SK-N-SH (cell line): ENCODE data around the gene PCED1B. TPM values are rescaled to one million over a fixed set of nuclear protein-coding genes. Genes with fewer than 3 reads are reported as not detected.

ENCODE experiments used
- CTCF ChIA-PET: fragments of 300-600, 350-600 bp; formaldehyde crosslinking; extraction: SDS; loops from one replicate; lab custom pipeline; 2021; lab: Yijun Ruan, JAX
- POLR2A ChIA-PET: fragments of 350-600 bp; sonication (Branson Sonifier 250); formaldehyde crosslinking; extraction: SDS; loops from one replicate; lab custom pipeline; 2020; ENCODE audit warnings: antibody characterized with exemption, inconsistent platforms; lab: Yijun Ruan, JAX
- DNase-seq: peaks from one replicate; pipeline ENCODE4 v3.0.0; 2012
- H2AFZ ChIP-seq: fragments of 200-600 bp; sonication (generic); 2 replicates; pipeline ENCODE4 v1.8.1; 2016; ENCODE audit warnings: antibody characterized with exemption, mild to moderate bottlenecking, low read depth
- H3F3A ChIP-seq: fragments of 200-600 bp; sonication (generic); replicated peaks from 2 replicates; pipeline ENCODE3; 2016; ENCODE audit warnings: antibody characterized with exemption, mild to moderate bottlenecking; ENCODE audit not compliant: insufficient read depth
- H3K27ac ChIP-seq, 2 experiments: fragments of 200-500 bp in 1 of 2; fragments of 200-600 bp in 1 of 2; sonication (Bioruptor generic) in 1 of 2; sonication (generic), shearing (Covaris generic) in 1 of 2; 2 replicates each; pipeline versions ENCODE4 v1.5.1 to v1.6.1; 2014 to 2016; ENCODE audit warnings: low read depth in 2 of 2, inconsistent platforms in 1 of 2, low read length in 1 of 2, mild to moderate bottlenecking in 1 of 2, mixed read lengths in 1 of 2
- H3K27me3 ChIP-seq: fragments of 200-600 bp; sonication (generic), shearing (Covaris generic); 2 replicates; pipeline ENCODE4 v1.6.1; 2016; ENCODE audit warnings: mixed run types; ENCODE audit not compliant: insufficient read depth
- H3K36me3 ChIP-seq, 2 experiments: fragments of 200-500 bp in 1 of 2; fragments of 200-600 bp in 1 of 2; sonication (Bioruptor generic) in 1 of 2; sonication (generic) in 1 of 2; replicated peaks in 1 of 2; 2 replicates each; pipeline versions ENCODE3 to v1.5.1; 2014 to 2016; ENCODE audit warnings: low read length in 1 of 2, mild to moderate bottlenecking in 1 of 2; ENCODE audit not compliant: insufficient read depth in 2 of 2, control insufficient read depth in 1 of 2
- H3K4me1 ChIP-seq, 2 experiments: fragments of 200-500 bp in 1 of 2; fragments of 200-600 bp in 1 of 2; sonication (Bioruptor generic) in 1 of 2; sonication (generic), shearing (Covaris generic) in 1 of 2; 2 replicates each; pipeline versions ENCODE4 v1.5.1 to v1.6.1; 2014 to 2016; ENCODE audit warnings: low read depth in 1 of 2, low read length in 1 of 2, mixed run types in 1 of 2; ENCODE audit not compliant: insufficient read depth in 2 of 2, control insufficient read depth in 1 of 2
- H3K4me2 ChIP-seq: fragments of 200-600 bp; sonication (generic), shearing (Covaris generic); 2 replicates; pipeline ENCODE4 v1.6.1; 2017; ENCODE audit warnings: mixed run types
- H3K4me3 ChIP-seq, 2 experiments: fragments of 200-500 bp in 1 of 2; fragments of 200-600 bp in 1 of 2; sonication (Bioruptor generic) in 1 of 2; sonication (generic), shearing (Covaris generic) in 1 of 2; 2 replicates each; pipeline versions ENCODE4 v1.5.1 to v1.8.1; 2014 to 2016; ENCODE audit warnings: low read depth in 2 of 2, inconsistent platforms in 1 of 2, low read length in 1 of 2, mild to moderate bottlenecking in 1 of 2, mixed read lengths in 1 of 2, moderate library complexity in 1 of 2
- H3K79me2 ChIP-seq: fragments of 200-600 bp; sonication (generic); 2 replicates; pipeline ENCODE4 v1.8.1; 2017; ENCODE audit warnings: mild to moderate bottlenecking; ENCODE audit not compliant: insufficient read depth
- H3K9ac ChIP-seq: fragments of 200-600 bp; sonication (generic); 2 replicates; pipeline ENCODE4 v1.6.1; 2017; ENCODE audit warnings: mixed run types
- H3K9me2 ChIP-seq: fragments of 200-600 bp; sonication (generic); 2 replicates; pipeline ENCODE4 v1.6.1; 2017; ENCODE audit warnings: mixed run types
- H3K9me3 ChIP-seq: fragments of 200-600 bp; sonication (generic); 2 replicates; pipeline ENCODE4 v1.6.1; 2017; ENCODE audit warnings: mixed run types, mild to moderate bottlenecking, moderate library complexity
- H4K20me1 ChIP-seq: fragments of 200-600 bp; sonication (generic); 2 replicates; pipeline ENCODE4 v1.6.1; 2017; ENCODE audit warnings: mild to moderate bottlenecking, mixed run types; ENCODE audit not compliant: insufficient read depth
- CTCF ChIP-seq: fragments of 200-600 bp; sonication (generic); IDR thresholded peaks from 2 replicates; pipeline ENCODE4 v1.6.1; 2017; ENCODE audit warnings: antibody characterized with exemption, mild to moderate bottlenecking, moderate library complexity
- FOXJ3 ChIP-seq: sonication (generic); formaldehyde crosslinking; IDR thresholded peaks from 2 replicates; pipeline ENCODE4 v1.5.1; 2020; ENCODE audit warnings: mild to moderate bottlenecking, missing genetic modification reagents
- GATA2 ChIP-seq: sonication (generic); formaldehyde crosslinking; IDR thresholded peaks from 2 replicates; pipeline ENCODE4 v1.5.0; 2020; ENCODE audit warnings: mild to moderate bottlenecking, missing genetic modification reagents
- MAX ChIP-seq: IDR thresholded peaks from 2 replicates; pipeline ENCODE4 v1.4.0; 2012; ENCODE audit warnings: low read depth
- MEF2A ChIP-seq: IDR thresholded peaks from 2 replicates; pipeline ENCODE4 v1.4.0; 2012; ENCODE audit warnings: low read depth, borderline replicate concordance
- MXI1 ChIP-seq: IDR thresholded peaks from 2 replicates; pipeline ENCODE4 v1.6.1; 2012; ENCODE audit warnings: mild to moderate bottlenecking, low read depth, low read length, improper control_type of control experiment
- NFIC ChIP-seq: IDR thresholded peaks from 2 replicates; pipeline ENCODE4 v1.4.0; 2012; ENCODE audit warnings: borderline replicate concordance
- NRF1 ChIP-seq: IDR thresholded peaks from 2 replicates; pipeline ENCODE4 v1.6.1; 2012; ENCODE audit warnings: low read depth, mild to moderate bottlenecking, low read length
- POLR2AphosphoS5 ChIP-seq: IDR thresholded peaks from 2 replicates; pipeline ENCODE4 v1.6.1; 2012; ENCODE audit warnings: low read depth, low read length
- RFX5 ChIP-seq: IDR thresholded peaks from 2 replicates; pipeline ENCODE4 v1.6.1; 2012; ENCODE audit warnings: mild to moderate bottlenecking, improper control_type of control experiment, low read length
- SIN3A ChIP-seq: IDR thresholded peaks from 2 replicates; pipeline ENCODE4 v1.6.1; 2012; ENCODE audit warnings: low read depth, mild to moderate bottlenecking, low read length, moderate library complexity, borderline replicate concordance
- TAF1 ChIP-seq: IDR thresholded peaks from 2 replicates; pipeline ENCODE4 v1.6.1; 2012; ENCODE audit warnings: low read depth, mild to moderate bottlenecking, low read length, moderate library complexity, borderline replicate concordance
- TEAD4 ChIP-seq: IDR thresholded peaks from 2 replicates; pipeline ENCODE4 v1.4.0; 2012; ENCODE audit warnings: mild to moderate bottlenecking, borderline replicate concordance; ENCODE audit not compliant: insufficient read depth
- USF1 ChIP-seq: IDR thresholded peaks from 2 replicates; pipeline ENCODE4 v1.4.0; 2012; ENCODE audit warnings: low read depth, borderline replicate concordance
- USF2 ChIP-seq: fragments of 150-350 bp; IDR thresholded peaks from 2 replicates; pipeline ENCODE4 v1.6.1; 2017; ENCODE audit warnings: antibody characterized with exemption, low read length, low read depth, borderline replicate concordance
- ZBTB33 ChIP-seq: IDR thresholded peaks from 2 replicates; pipeline ENCODE4 v1.4.0; 2012; ENCODE audit warnings: low read depth, borderline replicate concordance
- WGBS: methylation state at CpG from one replicate; pipeline ENCODE4 v1.1.6; 2017; ENCODE audit warnings: low lambda C conversion rate; 5-methylcytosine and 5-hydroxymethylcytosine counted together
- polyA plus RNA-seq, 3 experiments: library from polyadenylated mRNA; depleted of rRNA; stranded (reverse); fragments of >200 nt; gene quantifications; 2 replicates each; pipeline ENCODE4 v1.2.3, GENCODE V29; 2012

The PCED1B gene
- polyA plus RNA-seq, 1 of the 3 experiments (the other 2 are of a cell fraction), result 0.21 TPM

- no peaks in the 10 kb centered on the region for H3K79me2 ChIP-seq
- ChIA-PET CTCF (no interaction called here), POLR2A (no interaction called here)
- H3K9me2 ChIP-seq, result no peaks in the 10 kb centered on the region
- 28% methylated on average over 3 of the region's 3 CpGs for WGBS
- no peaks in the 10 kb centered on the region for H3K4me1 ChIP-seq
- H2AFZ ChIP-seq, result no peak overlapping the region
- no peak overlapping the region for H3K4me2 ChIP-seq
- no peak overlapping the region for H3K4me3 ChIP-seq
- H3F3A ChIP-seq, result no peaks in the 10 kb centered on the region
- no peak for DNase-seq
- no peaks in the 10 kb centered on the region for H4K20me1 ChIP-seq
- no peak for TF ChIP-seq MXI1
- TF ChIP-seq TEAD4, result no peak
- TF ChIP-seq USF1, result no peak
- no peak for TF ChIP-seq TAF1
- TF ChIP-seq NRF1, result no peak
- TF ChIP-seq FOXJ3 (CRISPR knock-in tag), result no peak
- TF ChIP-seq MAX, result no peak
- TF ChIP-seq CTCF, result no peak
- no peak for TF ChIP-seq GATA2 (CRISPR knock-in tag)
- no peak for TF ChIP-seq MEF2A
- TF ChIP-seq SIN3A, result no peak
- TF ChIP-seq USF2, result no peak
- no peak for TF ChIP-seq NFIC
- TF ChIP-seq ZBTB33, result no peak
- TF ChIP-seq RFX5, result no peak
- TF ChIP-seq POLR2AphosphoS5, result no peak
- TF ChIP-seq, all 33 proteins: peak for 0
- Histone ChIP-seq H3K27me3 (peaks cover 12% of the 10 kb centered on the region; the same call in 1 of the 2 replicates), H3K9me3 (no peaks in the 10 kb centered on the region), H3K9ac (no peak overlapping the region), H3K27ac (no peak overlapping the region), H3K36me3 (no peaks in the 10 kb centered on the region)
These were observed 28.0 kb downstream of the PCED1B start for GRCh38 chr12:47107446-47107845.
